ENCODE data around the gene GRAP2. TPM values are rescaled to one million over a fixed set of nuclear protein-coding genes. Genes with fewer than 3 reads are reported as not detected.

Gene GRAP2
- total and polyA plus RNA-seq, 2 of the 4 experiments (the other 2 are of a cell fraction) = not detected

GRCh38 chr22:39966470-39966869 is 65.6 kb downstream of the GRAP2 start:
- dilution Hi-C loops (cut with HindIII; ENCODE audit: low sequenced_read_pairs, unreplicated experiment) = no loop called here
- Histone ChIP-seq H3K9ac (ENCODE audit: low read depth, low read length) (no peak overlapping the region), H4K20me1 (ENCODE audit: insufficient read depth, low read length) (no peaks in the 10 kb centered on the region), H2AK9ac (replicated peaks; ENCODE audit: low read depth, low read length, poor library complexity) (no peak overlapping the region), H4K5ac (ENCODE audit: low read depth, low read length) (no peak overlapping the region), H3K4ac (ENCODE audit: low read depth, low read length) (no peak overlapping the region), H2AK5ac (ENCODE audit: low read depth, low read length) (no peak overlapping the region), H3K56ac (ENCODE audit: extremely low read depth, insufficient read depth, low read length) (no peak overlapping the region), H2BK20ac (ENCODE audit: low read depth, low read length) (no peak overlapping the region; the same call in 1 of the 2 replicates), H2BK5ac (ENCODE audit: low read depth, low read length, poor library complexity, severe bottlenecking) (no peak overlapping the region), H3K9me1 (ENCODE audit: insufficient read depth, low read length) (no peaks in the 10 kb centered on the region), H3K4me1 (ENCODE audit: control insufficient read depth, insufficient read depth, low read length) (no peaks in the 10 kb centered on the region), H3K36me3 (ENCODE audit: control insufficient read depth, insufficient read depth, low read length) (no peaks in the 10 kb centered on the region), H2AFZ (replicated peaks; ENCODE audit: low read length, poor library complexity) (no peak overlapping the region), H3K9me3 (ENCODE audit: control insufficient read depth, insufficient read depth, low read length) (no peaks in the 10 kb centered on the region), H3K14ac (replicated peaks; ENCODE audit: low read depth, low read length) (no peak overlapping the region), H2BK120ac (ENCODE audit: low read depth, low read length) (no peak overlapping the region), H3K18ac (ENCODE audit: low read depth, low read length) (no peak overlapping the region), H3K27ac (ENCODE audit: insufficient read depth, low read length) (no peak overlapping the region), H3K4me3 (ENCODE audit: insufficient read depth, low read depth, low read length) (no peak overlapping the region), H4K91ac (ENCODE audit: insufficient read depth, low read depth, low read length) (no peak overlapping the region), H3K4me2 (ENCODE audit: low read depth, low read length) (no peak overlapping the region), H3K27me3 (ENCODE audit: control insufficient read depth, insufficient read depth, low read length) (peaks cover 13% of the 10 kb centered on the region; the same call in 1 of the 2 replicates), H3K79me1 (ENCODE audit: low read depth in 1 of 2, low read length in 2 of 2) (no peaks in the 10 kb centered on the region), H2BK15ac (ENCODE audit: low read depth, low read length) (no peak overlapping the region), H4K8ac (ENCODE audit: low read depth in 2 of 2, low read length in 2 of 2) (no peak overlapping the region), H3K23ac (ENCODE audit: low read depth, low read length) (no peak overlapping the region)
- TF ChIP-seq MAFK (IDR thresholded peaks at IDR 0.05; ENCODE audit: low read depth, low read length) = no peak
- WGBS, 2 experiments (ENCODE audit: extremely low coverage in 2 of 2, insufficient read length in 1 of 2) = no CpG with 5 or more reads among the region's 2 CpGs
- intact Hi-C loops (cut with micrococcal nuclease) = no loop called here
- ChIA-PET CTCF (no interaction called here), POLR2A (ENCODE audit: unreplicated experiment) (no interaction called here)
- in situ Hi-C loops (cut with MboI; ENCODE audit: low sequenced_read_pairs) = no loop called here
- ATAC-seq (ENCODE audit: low read depth) (no peak), DNase-seq (no peak)
- no TSS peak for BruUV-seq (replicated peaks)
